DMS114 treated with DMSO at 0.1 percent for 48 hours (cell line): ENCODE data around the gene CIPC.

Source experiments
- DNase-seq: peaks from one replicate; lab custom pipeline; 2025; ENCODE audit not compliant: unreplicated experiment; lab: John Stamatoyannopoulos, UW

Gene CIPC

DNA sequence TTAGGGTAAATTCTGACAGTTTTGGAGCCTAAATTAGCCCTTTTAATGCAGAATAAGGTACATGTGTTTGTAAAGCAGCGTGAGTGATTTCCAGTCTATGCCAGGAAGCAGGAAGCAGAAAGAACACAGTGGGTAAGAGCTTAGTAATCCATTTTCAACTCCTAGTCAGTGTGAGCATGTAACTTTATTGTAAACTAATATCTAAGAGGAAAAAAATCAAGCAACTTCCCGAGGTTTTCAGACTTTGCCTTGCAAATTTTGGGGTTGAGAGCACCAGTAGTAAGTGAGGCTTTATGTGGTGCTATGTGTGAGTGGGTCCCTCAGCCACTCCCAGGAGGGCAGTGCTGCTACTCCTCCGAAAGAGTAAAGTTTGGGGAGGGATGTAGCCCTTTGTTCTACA lies 2.9 kb downstream of the CIPC start:
- DNase-seq: no peak

DNA sequence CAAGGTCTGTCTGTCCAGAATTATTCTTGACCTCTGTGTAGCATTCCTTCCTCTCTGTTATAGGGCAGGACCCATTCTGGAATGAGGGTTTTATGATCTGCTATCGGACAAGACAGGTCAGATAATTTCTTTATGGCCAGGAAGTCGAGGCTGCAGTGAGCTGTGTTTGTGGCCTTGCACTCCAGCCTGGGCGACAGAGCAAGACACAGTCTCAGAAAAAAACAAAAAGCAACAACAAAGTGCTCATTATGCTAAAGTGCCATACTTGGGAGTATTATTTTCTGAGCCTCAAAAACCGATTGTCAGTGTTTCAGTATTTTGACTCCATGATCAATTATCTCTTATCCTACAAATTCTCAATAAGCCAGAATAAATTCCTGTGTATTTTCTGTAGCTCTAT lies 4.1 kb downstream of the CIPC start:
- DNase-seq: no peak

DNA sequence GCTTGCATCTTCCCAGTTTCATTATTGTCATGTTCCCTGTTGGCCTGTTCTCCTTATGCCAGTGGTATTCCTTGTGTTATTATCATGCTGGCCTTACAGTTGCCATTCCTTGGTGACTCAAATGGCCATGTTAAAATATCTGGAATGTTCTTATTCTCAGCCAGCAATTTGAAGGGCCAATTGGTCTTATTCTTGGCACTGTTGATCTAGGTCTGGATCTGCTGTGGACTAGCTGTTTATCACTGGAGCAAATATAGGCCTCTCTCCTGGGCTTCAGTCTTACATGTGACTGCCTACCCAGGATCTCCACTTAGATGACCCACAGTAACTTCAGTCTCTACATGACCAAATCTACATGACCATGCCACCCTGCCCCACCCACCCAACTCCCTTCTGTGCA lies 5.4 kb downstream of the CIPC start:
- DNase-seq: no peak

DNA sequence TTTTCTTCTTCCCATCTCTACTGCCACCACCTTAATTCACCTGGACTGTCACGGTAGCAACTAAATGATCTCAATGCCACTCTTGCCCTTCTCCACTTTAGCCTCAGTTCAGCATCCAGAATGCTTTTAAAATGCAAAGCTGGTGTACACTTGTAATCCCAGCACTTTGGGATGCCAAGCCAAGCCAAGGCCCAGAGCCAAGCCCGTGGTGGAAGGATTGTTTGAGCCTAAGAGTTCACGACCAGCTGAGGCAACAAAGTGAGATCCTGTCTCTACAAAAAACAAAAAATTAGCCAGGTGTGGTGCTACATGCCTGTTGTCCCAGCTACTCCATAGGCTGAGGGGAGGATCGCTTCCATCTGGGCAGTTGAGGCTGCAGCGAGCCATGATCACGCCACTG lies 5.9 kb downstream of the CIPC start:
- DNase-seq: no peak

DNA sequence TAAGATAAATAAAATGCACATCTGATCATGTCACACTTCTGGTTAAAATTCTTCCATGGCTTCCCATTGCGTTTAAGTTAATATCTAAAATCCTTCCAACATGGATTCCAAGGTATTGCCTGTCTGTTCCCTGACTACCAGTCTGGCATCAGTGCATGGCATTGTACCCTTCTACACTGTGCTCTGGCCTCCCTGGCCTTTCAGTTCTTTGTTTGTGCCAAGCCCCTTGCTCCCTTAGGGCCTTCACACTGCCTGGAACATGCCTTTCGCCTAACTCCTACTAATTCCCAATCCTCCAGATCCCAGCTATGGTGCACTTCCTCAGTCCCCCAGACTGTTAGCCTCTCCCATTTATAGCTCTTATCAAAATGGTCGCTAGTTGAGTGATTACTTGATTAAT lies 6.3 kb downstream of the CIPC start:
- no peak for DNase-seq

DNA sequence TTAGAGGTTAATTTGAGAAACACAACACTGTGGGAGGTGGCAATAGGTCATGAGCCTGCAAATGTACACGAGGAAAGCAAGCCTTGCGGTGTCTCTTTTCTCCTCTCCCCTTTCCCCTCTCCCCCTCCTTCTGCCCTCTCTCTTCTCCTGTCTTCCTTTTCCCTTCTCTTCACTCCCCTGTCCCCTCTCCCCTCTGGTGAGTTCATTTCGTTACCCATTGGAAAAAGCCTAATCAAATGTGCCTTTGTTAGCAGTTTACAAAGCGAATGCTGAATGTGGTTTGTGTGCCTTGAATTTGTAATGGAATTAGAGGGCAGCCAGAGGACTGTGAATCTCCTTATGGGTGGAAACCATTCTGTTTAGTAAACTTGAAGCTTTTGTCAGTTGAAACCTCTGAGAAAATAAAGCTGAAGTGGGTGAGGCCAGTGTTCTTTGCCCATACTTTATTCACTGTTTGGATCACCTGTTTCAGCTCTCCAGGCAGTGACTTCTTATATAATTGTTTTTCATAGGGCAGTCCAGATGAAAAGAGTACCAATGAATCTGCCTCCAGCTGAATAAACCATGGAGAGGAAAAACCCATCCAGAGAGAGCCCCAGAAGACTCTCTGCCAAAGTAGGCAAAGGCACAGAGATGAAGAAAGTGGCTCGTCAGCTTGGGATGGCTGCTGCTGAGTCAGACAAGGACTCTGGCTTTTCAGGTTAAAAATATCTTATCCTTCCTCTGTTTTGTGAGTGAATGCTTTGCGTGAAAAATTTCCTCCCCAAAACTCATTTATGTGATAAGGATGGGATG lies 7.3 kb downstream of the CIPC start:
- DNase-seq: no peak

DNA sequence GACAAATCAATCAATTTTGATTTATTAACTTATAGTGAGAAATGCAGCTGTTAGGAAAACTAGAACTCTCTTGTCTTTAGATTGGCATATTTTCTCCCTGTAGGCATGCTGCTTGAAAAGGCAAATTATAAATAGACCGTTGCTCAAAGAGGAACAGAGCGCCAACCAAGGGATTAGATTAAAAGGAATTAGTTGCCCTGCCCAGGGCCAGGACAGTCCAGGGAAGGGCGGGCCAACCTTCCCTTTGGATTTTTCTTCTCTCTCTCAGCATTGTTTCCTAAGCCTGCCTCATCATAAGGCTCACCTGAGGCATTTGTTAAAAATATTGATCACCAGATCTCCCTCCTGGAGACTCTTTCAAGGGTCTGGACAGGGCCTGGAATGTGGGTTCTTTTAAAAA lies 8.6 kb downstream of the CIPC start:
- no peak for DNase-seq

DNA sequence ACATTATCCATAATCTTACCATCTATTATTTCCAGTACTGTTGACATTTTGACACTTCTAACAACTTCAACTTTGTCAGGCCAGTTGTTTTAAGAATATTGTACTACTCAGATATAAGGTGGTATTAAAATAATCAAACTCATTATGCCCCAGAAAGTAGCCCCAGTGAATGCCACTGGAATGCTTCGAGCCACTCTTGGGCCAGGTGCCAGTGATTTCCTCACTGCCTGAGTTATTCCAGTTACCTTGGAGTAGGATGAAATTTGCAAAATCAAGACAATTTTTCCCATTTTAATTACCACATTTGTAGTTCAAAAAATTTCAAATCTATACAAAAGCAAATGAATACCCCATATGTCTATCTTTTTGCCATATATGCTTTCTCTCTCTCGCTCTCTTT lies 9.2 kb downstream of the CIPC start:
- DNase-seq: no peak

DNA sequence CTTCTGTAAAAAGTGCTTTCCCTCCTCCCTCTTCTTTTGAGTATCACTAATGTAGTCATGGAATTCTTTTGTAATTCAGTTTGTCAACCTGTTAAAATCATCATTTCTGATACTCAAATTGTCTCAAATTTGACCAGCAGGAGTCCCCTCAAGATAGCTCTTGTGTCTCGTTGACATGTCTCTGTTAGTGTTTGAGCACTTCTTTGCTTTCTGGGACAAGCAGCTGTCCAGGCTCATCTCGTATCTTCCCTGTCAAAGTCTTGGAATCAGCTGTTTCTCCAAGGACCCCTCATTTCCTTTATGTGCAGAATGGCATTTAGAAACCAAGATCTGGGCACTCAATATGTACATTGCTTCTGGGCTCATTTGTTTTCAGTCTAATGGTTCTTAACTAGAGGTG lies 10.7 kb downstream of the CIPC start:
- no peak for DNase-seq

DNA sequence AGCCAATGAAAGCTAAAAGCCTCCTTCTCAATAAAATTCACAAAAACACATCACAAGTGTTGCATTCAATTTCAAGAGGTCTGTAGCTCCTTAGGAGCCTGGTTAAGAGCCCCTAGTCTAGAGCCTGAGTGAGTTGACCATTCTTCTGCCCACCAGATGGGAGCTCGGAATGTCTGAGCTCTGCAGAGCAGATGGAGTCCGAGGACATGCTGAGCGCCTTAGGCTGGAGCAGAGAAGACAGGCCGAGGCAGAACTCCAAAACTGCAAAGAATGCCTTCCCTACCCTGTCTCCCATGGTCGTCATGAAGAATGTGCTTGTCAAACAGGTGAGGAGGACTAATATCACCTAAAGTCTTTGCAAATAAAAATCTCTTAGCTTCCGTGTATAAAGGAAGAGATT lies 11.6 kb downstream of the CIPC start:
- no peak for DNase-seq

DNA sequence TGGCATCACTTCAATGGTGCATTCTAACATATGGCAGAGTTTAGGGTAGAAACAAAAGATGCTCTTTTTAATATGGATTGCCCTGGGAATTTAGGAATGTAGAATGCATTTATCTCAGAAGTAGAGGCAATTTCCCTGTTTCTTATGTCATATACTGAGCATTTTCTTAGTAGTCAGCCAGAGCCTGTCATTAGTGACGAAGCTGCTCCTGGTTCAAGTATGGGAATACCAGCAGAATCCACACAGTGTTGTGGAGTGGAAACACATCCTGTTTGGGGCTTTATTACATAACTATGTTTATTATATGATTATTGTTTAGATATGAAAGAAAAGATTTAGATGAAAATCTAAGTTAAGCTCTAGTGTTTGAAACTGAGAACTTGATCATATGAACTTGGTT lies 12.2 kb downstream of the CIPC start:
- DNase-seq: no peak

DNA sequence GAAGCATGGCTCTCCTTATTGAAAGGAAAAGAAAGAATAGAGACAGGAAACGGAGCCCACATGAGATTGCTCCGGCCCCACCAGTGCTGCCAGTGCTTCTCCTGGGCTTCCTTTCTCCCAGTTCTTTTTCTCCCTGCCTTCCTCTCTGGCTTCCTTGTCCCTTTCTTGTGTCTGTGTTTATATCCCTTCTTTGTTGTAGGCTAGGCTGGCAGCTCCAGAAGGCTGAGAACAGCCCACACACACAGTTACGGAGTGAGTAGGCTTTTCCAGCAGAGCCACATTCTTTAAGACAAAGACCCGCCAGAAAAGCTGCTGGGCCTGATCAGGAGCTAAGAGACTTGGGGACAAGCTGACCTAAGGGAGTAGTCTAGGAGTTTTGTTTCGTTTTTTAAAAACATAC lies 13.0 kb downstream of the CIPC start:
- DNase-seq: no peak

DNA sequence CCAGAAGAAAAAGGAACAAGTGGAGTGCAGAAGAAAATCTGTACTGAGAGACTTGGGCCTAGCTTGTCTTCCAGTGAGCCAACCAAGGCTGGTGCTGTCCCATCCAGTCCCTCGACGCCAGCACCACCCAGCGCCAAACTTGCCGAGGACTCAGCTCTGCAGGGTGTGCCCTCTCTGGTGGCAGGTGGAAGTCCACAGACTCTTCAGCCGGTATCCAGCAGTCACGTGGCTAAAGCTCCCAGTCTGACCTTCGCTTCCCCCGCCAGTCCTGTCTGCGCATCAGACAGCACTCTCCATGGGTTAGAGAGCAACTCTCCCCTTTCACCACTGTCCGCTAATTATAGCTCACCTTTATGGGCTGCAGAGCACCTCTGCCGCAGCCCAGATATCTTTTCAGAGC lies 15.6 kb downstream of the CIPC start:
- DNase-seq: no peak

DNA sequence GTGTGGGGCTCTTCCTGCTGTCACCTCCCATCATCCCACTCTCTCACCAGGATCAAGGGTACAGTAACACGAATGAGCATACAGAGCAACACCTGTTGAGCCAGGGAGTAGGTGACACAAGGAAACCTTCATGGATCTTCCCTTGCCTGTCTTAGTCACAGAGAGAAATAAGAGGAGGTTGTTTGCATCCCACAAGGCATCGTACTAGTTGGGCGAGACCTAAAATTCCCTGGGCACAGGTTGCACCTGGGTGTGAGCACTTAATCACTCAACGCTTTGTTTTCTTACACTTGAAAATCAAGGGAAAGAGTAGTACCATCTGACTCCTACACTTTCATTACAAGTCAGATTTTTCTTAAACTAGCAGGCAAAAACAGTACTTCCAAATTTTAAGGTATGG lies 16.6 kb downstream of the CIPC start:
- DNase-seq: no peak

DNA sequence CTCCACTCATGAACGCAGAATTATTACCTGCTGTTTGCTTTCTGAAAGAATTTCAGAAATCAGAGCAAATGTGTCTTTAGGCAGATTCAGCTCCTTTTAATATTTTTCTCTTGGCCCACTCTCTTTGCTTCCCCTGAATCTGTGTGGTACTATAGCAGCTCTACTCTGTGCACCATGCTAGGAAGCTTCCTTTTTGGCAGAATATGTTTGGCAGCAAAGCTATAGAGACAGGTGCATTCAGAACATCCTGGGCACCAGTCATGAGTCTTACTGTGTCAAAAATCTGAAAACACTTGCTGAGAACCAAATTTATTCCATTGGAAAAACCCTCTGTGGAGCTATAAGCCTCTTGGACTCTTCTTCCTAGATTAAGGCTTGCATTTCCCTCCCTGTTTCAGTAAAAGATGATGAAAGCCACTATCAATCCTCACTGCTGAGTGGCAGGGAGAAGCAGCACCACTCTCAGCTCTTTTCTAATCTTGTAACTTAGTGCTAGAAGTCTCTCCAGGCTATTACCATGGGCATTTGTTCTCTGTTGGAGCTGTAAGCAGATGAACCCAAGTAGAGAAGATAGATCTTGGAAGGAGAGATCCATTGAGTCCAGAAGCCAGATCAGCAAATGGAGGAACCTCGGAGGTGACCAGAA lies 18.2 kb downstream of the CIPC start:
- DNase-seq: no peak

DNA sequence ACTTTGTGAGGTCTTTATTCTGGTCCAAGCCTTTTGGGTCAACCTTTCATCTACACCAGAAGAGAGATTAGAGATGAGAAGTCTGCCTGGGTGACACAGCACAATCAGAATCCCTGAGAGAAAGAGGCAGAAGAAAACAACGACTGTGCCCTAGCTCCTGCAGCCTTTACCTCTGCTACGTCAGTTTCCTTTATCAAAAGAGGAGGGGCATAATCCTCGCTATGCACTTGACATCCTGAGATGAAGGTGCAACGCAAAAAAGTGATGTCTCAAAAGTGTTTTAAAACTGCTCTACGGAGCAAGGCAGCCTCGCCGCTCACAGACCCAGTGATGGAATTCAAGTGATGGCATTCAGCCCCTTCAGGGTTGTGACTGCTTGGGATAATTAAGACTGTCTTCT lies 21.8 kb downstream of the CIPC start:
- no peak for DNase-seq

DNA sequence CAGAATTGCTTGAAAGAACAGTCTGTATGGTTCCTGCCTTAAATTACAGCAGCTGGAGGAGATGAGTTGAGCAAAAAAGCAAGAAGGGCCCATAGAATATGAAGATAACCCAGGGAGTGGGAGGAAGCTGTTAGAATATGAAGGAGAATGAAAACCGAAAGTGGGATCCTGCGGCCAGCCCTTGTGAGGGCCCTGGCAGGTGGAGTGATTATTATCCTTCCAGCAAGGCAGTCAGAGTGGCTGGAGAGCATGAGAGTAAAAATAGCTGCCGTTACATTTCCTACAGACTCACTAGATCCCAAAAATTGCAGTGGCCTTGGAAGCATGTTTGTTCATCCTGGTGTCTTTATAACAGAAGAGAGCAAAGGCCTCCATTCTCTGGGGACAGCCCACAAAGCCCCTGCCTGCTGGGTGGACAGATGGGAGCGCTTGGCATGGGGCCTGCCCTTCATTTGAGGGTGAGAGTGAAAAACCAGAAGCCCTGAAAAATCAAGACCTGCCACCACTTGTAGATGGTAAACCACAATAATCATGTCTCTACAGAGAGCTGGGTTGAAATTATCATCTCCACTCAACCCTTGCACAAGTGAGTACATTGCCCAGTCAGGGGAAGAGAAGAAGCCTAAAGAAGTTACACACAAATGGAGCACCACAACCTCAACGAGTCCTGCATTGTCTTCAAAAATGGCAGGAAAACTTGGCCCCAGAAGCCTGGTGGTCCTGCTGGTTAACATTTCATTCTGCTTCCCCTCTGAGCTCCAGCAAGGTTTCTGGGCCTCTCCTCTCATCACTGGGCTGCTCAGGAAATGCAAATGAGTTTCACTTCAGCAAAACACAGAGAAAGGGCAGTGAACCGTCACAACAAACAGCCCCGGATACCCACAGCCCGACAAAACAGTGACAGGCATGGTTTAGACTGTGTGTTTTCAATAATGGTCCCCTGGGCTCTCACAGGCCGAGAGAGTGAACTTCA lies 23.0 kb downstream of the CIPC start:
- DNase-seq: no peak

DNA sequence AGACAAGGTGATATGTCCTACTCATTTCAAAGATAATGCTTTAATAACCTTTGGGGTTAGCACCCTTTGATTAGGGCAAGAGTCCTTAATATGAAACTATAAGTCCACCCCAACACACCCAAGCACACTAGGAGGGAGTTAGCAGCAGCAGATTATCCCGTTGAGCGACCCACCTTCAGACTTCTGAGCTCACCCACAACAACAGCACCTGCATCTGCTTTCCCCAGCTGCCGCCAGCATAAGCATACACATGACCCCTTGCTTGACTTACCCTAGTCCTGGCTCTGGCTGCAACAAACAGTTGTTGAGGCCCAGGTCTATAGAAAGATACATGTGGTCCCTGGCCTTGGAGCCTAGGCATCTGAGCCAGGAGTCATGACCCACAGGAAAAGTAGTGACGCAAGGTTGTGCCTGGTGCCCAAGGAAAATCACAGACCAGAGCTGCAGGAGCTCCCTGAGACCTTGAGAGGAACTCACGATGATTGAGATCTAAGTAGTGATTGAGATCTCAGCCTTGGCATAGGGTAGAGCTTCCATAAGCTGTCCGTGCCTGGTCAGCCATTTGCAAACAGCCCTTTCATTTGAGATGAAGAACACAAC lies 24.6 kb downstream of the CIPC start:
- no peak for DNase-seq

DNA sequence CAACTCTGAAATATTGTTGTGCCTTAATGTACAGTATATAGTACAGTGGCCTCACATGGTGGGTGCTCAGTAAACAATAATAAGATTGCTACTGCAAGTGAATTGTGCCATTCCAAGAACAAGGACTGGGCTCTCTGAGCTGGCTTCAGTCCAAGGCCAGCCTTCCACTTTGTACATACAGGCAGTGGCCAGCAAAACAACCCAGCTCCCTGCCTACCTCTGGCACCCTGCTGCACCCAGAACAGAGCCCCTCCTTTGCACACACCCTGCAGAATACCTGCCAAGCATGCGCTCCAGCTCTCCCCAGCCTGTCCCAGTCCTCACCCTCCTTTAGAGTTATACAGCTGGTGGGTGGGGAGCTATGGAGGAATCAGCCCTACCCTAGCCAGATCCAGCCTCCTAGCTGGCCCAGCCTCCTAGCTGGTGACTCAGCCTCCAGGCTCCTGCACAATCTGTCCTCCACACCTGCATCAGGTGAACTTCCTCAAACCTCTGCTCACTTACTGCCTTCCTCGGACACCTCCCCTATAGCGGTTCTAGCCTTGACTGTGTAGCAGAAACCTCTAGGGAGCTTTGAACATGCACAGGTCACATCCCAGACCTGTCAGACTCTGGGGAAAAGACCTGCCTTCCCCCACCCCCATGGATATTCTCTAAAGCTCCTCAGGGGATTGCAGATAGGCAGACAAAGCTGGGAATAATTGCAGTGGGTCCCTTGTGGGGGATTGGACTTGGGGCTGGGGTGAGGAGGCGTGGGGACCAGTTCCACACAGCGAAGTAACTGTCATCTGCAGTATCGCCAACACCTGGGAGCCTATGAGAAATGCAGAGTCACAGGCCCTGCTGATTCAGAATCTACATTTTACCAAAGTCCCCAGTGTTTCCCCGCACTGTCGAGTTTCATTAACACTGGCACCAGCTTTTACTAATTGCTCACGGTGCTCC lies 25.6 kb downstream of the CIPC start:
- DNase-seq: no peak
